Pancreas (tissue), 10 donors: ENCODE data around the gene SHC1. TPM values are rescaled to one million over a fixed set of nuclear protein-coding genes. Genes with fewer than 3 reads are reported as not detected.

Source experiments
- ATAC-seq, 4 donors: fragments of 200-7000 bp; cut with Tn5 transposase; one replicate each; pipeline versions ENCODE4 v1.8.0 to v1.9.1; 2020; ENCODE audit warnings: mild to moderate bottlenecking in 4 of 4, moderate library complexity in 4 of 4
- DNase-seq, 6 donors: peaks; one replicate each; pipeline ENCODE4 v3.0.0-alpha.2; 2020
- FAIRE-seq: peaks from 2 replicates; lab custom pipeline; 2012; peaks lifted over from hg19 to GRCh38; lab: Jason Lieb, UNC
- H3K27ac ChIP-seq, 4 donors: fragments of 200-600 bp; sonication (generic); 1 replicate in 3 of 4; 2 replicates in 1 of 4; pipeline versions ENCODE4 v1.5.0 to v1.8.0; 2020
- H3K27me3 ChIP-seq, 4 donors: fragments of 200-600 bp; one replicate each; pipeline ENCODE4 v1.8.0; 2021
- H3K36me3 ChIP-seq, 3 donors: fragments of 200-600 bp; sonication (generic) in 1 of 3; one replicate each; pipeline versions ENCODE4 v1.5.0 to v1.8.0; 2020 to 2021
- H3K4me1 ChIP-seq, 3 donors: fragments of 200-600 bp; one replicate each; pipeline ENCODE4 v1.8.0; 2021
- H3K4me3 ChIP-seq, 4 donors: fragments of 200-600 bp; sonication (generic) in 2 of 4; one replicate each; pipeline versions ENCODE4 v1.5.0 to v1.8.0; 2020 to 2021
- H3K9me3 ChIP-seq, 4 donors: fragments of 200-600 bp; one replicate each; pipeline ENCODE4 v1.8.0; 2021
- WGBS, 2 donors: extraction: QIAGEN DNeasy Blood & Tissue Kit; methylation state at CpG; one replicate each; pipeline ENCODE4 v1.1.7; 2013; 5-methylcytosine and 5-hydroxymethylcytosine counted together
- intact Hi-C, 3 donors: fragments of 100-400 bp; cut with DNase I; formaldehyde crosslinking; loops; one replicate each; pipeline versions ENCODE4 v1.11.1 to v1.14.2; 2022
- polyA plus RNA-seq, 2 donors: library from polyadenylated mRNA; stranded (reverse); fragments of 200-250 nt; gene quantifications; one replicate each; pipeline ENCODE4 v1.2.3, GENCODE V29; 2013
- total RNA-seq, 6 donors: library from RNA; stranded (reverse); fragmentation: NEBNext Ultra II Directional in 4 of 6; extraction: Animal tissue kit (Norgen Biotek cat#: 25700) in 4 of 6; gene quantifications; one replicate each; pipeline versions ENCODE4 v1.2.1 to v1.2.4, GENCODE V29; 2021 to 2023
- TF ChIP-seq, protein P1 (sequence below), 4 donors: fragments of 200-600 bp; sonication (generic) in 3 of 4; IDR thresholded peaks; one replicate each; pipeline versions ENCODE4 v1.5.0 to v1.8.0; 2021; ENCODE audit warnings: antibody characterized with exemption in 4 of 4
- donor health status: healthy with polysubstance abuse.
- donor health status: DM: no; HTN: no; CAD: no; lungs with moderate emphysema.
- donor health status: DM: no; HTN: no; CAD: no.
- donor health status: control.
- donor health status: control.
- donor health status: Bipolar disorder and iron deficiency.
- donor health status: DM: yes; HTN: yes; CAD: no.
- donor health status: DM: no; HTN: no; CAD: no.
- donor health status: DM: no; HTN: no; CAD: no.
- donor health status: DM: yes; HTN: yes; CAD: no.

Gene SHC1
- total and polyA plus RNA-seq, 8 donors = 32.3 to 53.4 (median 40.7) TPM

DNA sequence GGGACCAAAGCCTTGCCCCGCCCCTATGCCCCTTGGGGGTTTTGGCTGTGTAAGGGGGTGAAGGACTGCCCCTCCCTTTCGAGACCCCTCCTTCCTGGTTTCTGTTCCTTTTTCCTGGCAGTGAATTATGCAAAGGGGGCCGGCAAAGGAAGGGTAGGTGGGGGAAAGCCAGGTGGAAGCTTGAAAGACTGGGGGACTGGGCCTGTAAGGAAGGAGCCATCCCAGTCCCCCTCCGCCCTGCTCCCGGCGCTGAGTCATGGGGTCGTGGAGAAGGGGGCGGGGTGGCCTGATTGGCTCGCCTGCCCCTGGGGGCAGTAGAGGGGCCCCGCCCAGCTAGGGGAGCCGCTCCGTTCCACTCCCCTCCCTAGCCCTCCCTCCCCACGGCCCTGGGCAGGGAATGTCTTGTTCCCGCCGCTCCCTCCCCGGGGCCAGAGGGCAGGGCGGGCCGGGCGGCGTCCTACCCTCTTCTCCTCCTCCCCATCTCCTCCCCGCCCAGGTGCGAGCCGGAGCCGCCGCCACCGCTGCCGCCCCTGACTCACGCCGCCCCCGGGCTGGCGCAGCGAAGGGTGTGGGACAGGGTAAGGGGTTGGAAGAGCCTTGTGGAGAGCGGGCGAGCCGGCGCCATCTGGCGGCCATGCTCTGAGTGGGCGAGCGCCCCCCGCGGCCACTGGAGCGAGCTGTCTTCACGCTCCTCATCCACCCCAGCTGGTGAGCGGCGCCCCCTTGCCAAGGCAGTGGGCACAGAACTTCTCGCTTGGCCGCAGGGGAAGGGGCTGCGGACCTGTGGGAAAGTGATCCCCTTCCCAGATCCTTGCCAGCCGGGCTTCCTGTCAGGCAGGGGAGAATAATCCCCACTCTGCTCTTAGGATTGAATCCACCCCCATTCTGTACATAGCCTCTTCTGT lies 46.7 kb upstream of the SHC1 start:
- intact Hi-C loops = loop anchor here in 2 of 3 donors (10.0 kb wide), 1 partner anchor 52 kb away; the partner anchor contains the start of gene PYGO2 (in 2 of the 2)
- Histone ChIP-seq H3K9me3 (no peaks in the 10 kb centered on the region), H3K36me3 (peaks cover 0 to 24% (median 9%) of the 10 kb centered on the region in 3 donors), H3K27me3 (no peaks in the 10 kb centered on the region), H3K4me1 (peaks cover 0 to 14% (median 5%) of the 10 kb centered on the region in 3 donors), H3K4me3 (peak overlapping the region in 3 of 4 donors; percentile 4 to 40 (median 23)), H3K27ac (peak overlapping the region; percentile 22 to 72 (median 48))
- ATAC-seq (peak; percentile 81 to 93 (median 90)), FAIRE-seq (no peak), DNase-seq (peak; percentile 85 to 95 (median 92))
- TF ChIP-seq, protein P1, sequence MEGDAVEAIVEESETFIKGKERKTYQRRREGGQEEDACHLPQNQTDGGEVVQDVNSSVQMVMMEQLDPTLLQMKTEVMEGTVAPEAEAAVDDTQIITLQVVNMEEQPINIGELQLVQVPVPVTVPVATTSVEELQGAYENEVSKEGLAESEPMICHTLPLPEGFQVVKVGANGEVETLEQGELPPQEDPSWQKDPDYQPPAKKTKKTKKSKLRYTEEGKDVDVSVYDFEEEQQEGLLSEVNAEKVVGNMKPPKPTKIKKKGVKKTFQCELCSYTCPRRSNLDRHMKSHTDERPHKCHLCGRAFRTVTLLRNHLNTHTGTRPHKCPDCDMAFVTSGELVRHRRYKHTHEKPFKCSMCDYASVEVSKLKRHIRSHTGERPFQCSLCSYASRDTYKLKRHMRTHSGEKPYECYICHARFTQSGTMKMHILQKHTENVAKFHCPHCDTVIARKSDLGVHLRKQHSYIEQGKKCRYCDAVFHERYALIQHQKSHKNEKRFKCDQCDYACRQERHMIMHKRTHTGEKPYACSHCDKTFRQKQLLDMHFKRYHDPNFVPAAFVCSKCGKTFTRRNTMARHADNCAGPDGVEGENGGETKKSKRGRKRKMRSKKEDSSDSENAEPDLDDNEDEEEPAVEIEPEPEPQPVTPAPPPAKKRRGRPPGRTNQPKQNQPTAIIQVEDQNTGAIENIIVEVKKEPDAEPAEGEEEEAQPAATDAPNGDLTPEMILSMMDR (IDR thresholded peaks at IDR 0.05) = peak; percentile 89 to 98 (median 96)
- WGBS, 2 donors = 6 to 7% methylated on average over 36 to 49 of the region's 49 CpGs

DNA sequence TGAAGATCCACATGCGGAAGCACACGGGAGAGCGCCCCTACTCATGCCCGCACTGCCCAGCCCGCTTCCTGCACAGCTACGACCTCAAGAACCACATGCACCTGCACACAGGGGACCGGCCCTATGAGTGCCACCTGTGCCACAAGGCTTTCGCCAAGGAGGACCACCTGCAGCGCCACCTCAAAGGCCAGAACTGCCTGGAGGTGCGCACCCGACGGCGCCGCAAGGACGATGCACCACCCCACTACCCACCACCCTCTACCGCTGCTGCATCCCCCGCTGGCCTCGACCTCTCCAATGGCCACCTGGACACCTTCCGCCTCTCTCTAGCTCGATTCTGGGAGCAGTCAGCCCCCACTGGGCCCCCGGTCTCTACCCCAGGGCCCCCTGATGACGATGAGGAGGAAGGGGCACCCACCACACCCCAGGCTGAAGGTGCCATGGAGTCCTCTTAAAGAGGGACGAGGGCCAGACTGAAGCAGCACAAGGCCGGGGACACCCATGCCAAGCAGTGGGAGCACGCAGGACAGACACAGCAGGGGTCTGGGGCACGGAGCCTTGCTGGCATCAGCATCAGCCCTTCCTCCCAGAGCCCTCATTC lies 45.8 kb upstream of the SHC1 start:
- intact Hi-C loops = loop anchor here in 2 of 3 donors (10.0 kb wide), 1 partner anchor 52 kb away; the partner anchor contains the start of gene PYGO2 (in 2 of the 2)
- WGBS, 2 donors = 81 to 88% methylated on average over 25 to 26 of the region's 26 CpGs
- no peak for FAIRE-seq

DNA sequence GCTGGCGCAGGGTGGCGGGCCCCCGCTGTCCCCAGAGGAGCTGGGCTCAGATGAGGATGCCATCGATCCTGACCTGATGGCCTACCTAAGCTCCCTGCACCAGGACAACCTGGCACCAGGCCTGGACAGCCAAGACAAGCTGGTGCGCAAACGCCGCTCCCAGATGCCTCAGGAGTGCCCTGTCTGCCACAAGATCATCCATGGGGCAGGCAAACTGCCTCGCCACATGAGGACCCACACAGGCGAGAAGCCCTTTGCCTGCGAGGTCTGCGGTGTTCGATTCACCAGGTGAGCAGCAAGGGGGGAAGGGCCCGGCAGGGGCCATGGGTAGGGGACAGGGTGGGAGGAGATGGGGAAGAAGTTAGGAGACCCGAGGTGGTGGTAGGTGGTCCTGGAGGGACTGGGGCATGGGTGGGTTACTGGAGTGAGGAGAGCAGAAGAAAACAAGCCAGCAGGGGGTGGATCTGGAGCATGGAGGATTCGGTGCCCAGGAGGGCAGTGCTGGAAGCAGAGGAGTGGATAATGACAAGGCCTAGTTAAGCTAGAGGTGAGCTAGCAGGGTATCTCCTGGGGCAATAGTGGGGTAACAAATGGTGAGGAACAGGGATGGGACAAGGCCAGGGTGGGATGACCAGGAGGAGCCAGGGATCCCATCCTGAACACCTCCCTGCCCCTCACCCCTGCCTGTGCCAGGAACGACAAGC lies 45.1 kb upstream of the SHC1 start:
- WGBS, 2 donors = 83 to 87% methylated on average over 16 of the region's 16 CpGs
- FAIRE-seq = no peak
- peak in 1 of 6 donors; percentile 70 for DNase-seq
- H3K9me3 ChIP-seq = no peaks in the 10 kb centered on the region
- no peaks in the 10 kb centered on the region for H3K27me3 ChIP-seq
- peaks cover 0 to 24% (median 9%) of the 10 kb centered on the region in 3 donors for H3K36me3 ChIP-seq
- H3K4me3 ChIP-seq = no peak overlapping the region
- no peak for ATAC-seq
- peaks cover 10 to 20% (median 18%) of the 10 kb centered on the region in 3 donors for H3K4me1 ChIP-seq
- TF ChIP-seq, protein P1 (IDR thresholded peaks at IDR 0.05) = no peak
- H3K27ac ChIP-seq = no peak overlapping the region
- intact Hi-C loops = loop anchor here in 2 of 3 donors (10.0 kb wide), 1 partner anchor 51 kb away; the partner anchor contains the start of gene PYGO2 (in 2 of the 2)

More for the DNA sequence above, 45.8 kb upstream of the SHC1 start:
- no peak overlapping the region for H3K4me3 ChIP-seq
- ATAC-seq (no peak), DNase-seq (peak in 1 of 6 donors; percentile 69)
- H3K9me3 ChIP-seq = no peaks in the 10 kb centered on the region
- H3K27me3 ChIP-seq = no peaks in the 10 kb centered on the region
- peaks cover 0 to 24% (median 9%) of the 10 kb centered on the region in 3 donors for H3K36me3 ChIP-seq
- TF ChIP-seq, protein P1 (IDR thresholded peaks at IDR 0.05) = no peak
- H3K27ac ChIP-seq = peak overlapping the region in 2 of 4 donors; percentile 39 to 72
- H3K4me1 ChIP-seq = peaks cover 9 to 15% (median 14%) of the 10 kb centered on the region in 3 donors

DNA sequence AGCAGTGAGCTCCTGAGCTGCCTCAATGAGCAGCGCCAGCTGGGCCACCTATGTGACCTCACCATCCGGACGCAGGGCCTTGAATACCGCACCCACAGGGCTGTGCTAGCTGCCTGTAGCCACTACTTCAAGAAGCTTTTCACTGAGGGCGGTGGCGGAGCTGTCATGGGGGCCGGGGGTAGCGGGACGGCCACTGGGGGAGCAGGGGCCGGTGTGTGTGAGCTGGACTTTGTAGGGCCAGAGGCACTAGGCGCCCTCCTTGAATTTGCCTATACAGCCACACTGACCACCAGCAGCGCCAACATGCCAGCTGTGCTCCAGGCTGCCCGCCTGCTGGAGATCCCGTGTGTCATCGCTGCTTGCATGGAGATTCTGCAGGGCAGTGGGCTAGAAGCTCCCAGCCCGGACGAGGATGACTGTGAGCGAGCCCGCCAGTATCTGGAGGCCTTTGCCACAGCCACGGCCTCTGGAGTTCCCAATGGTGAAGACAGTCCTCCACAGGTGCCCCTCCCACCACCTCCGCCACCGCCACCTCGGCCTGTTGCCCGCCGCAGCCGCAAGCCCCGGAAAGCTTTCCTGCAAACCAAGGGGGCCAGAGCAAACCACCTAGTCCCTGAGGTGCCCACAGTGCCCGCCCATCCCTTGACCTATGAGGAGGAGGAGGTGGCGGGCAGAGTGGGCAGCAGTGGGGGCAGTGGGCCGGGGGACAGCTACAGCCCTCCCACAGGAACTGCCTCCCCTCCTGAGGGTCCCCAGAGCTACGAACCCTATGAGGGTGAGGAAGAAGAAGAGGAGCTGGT lies 44.4 kb upstream of the SHC1 start:
- TF ChIP-seq, protein P1 (IDR thresholded peaks at IDR 0.05) = no peak
- Histone ChIP-seq H3K27ac (no peak overlapping the region), H3K36me3 (peaks cover 0 to 24% (median 9%) of the 10 kb centered on the region in 3 donors), H3K4me3 (no peak overlapping the region), H3K9me3 (no peaks in the 10 kb centered on the region), H3K4me1 (peaks cover 10 to 20% (median 18%) of the 10 kb centered on the region in 3 donors), H3K27me3 (no peaks in the 10 kb centered on the region)
- intact Hi-C loops = loop anchor here in 2 of 3 donors (10.0 kb wide), 1 partner anchor 50 kb away; the partner anchor contains the start of gene PYGO2 (in 2 of the 2)
- FAIRE-seq = no peak
- peak in 1 of 6 donors; percentile 66 for DNase-seq
- no peak for ATAC-seq
- WGBS, 2 donors = 90% methylated on average over 29 to 31 of the region's 31 CpGs
